Lower leg skin (tissue), 4 donors: Measurements from ENCODE around the gene ASB13. TPM values are rescaled to one million over a fixed set of nuclear protein-coding genes. Genes with fewer than 3 reads are reported as not detected.

Experiments
- DNase-seq, 2 donors: peaks; one replicate each; pipeline ENCODE4 v3.0.0-alpha.2; 2019; ENCODE audit warnings: low spot score in 2 of 2
- H3K4me3 ChIP-seq: fragments of 200-600 bp; sonication (generic); 2 replicates; pipeline ENCODE4 v1.5.1; 2017; ENCODE audit warnings: mild to moderate bottlenecking, low read depth; ENCODE audit not compliant: poor library complexity, severe bottlenecking
- CTCF ChIP-seq, 3 donors: fragments of 450-650 bp; IDR thresholded peaks; one replicate each; pipeline ENCODE4 v1.5.1; 2016; ENCODE audit warnings: antibody characterized with exemption in 3 of 3, mild to moderate bottlenecking in 3 of 3, moderate library complexity in 2 of 3
- POLR2A ChIP-seq, 2 donors: fragments of 450-650 bp; IDR thresholded peaks; one replicate each; pipeline ENCODE4 v1.6.1; 2016 to 2017; ENCODE audit warnings: antibody characterized with exemption in 2 of 2, mild to moderate bottlenecking in 1 of 2, moderate library complexity in 1 of 2
- WGBS, 2 donors: methylation state at CpG; one replicate each; pipeline ENCODE4 v1.1.5; 2018; 5-methylcytosine and 5-hydroxymethylcytosine counted together
- intact Hi-C: fragments of 100-400 bp; cut with DNase I; formaldehyde crosslinking; loops from one replicate; pipeline ENCODE4 v1.15.0; 2023; ENCODE audit warnings: low total_unique reads
- total RNA-seq, 4 donors: library from RNA; depleted of rRNA; stranded (reverse); fragments of >200 nt; gene quantifications; one replicate each; pipeline ENCODE4 v1.1.0, GENCODE V29; 2016

Gene ASB13
- total RNA-seq, 4 donors from 2014 or later = 9.9 to 28.5 (median 18.4) TPM

DNA sequence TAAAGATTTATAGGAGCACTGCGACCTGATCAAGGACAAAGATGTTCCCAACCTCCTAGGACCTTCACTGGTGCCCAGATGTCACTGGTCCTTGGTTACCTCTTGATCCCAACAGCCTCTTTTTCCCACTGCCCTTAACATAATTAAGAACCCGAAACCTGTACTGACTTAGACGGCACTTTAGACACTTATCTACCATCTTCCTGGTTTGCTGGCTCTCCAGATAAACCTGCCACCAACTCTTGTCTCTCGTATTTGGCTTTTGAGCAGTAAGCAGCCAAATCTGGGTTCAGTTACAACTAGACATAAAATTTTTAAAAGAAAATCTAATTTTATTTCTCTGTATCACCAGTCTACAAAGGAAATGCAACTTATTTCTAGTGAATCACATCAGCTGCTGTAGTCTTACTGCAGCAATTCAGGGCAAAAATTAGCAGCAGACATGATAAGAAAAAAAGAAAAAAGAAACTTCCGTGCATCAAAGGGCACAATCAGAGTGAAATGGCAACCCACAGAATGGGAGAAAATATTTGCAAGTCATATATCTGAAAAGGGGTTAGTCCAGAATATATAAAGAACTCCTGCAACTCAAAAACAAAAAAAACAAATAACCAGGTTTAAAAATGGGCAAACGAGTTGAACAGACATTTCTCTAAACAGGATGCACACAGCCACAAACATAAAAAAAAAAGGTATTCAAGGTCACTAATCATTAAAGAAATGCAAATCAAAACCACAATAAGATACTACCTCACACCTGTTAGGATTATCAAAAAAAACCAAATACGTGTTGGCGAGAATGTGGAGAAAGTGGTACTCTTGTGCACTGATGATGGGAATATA is 9.4 kb downstream of the ASB13 start:
- TF ChIP-seq CTCF (IDR thresholded peaks at IDR 0.05) (no peak), POLR2A (IDR thresholded peaks at IDR 0.05) (no peak)
- WGBS, 2 donors = 91 to 92% methylated on average over 8 of the region's 8 CpGs

DNA sequence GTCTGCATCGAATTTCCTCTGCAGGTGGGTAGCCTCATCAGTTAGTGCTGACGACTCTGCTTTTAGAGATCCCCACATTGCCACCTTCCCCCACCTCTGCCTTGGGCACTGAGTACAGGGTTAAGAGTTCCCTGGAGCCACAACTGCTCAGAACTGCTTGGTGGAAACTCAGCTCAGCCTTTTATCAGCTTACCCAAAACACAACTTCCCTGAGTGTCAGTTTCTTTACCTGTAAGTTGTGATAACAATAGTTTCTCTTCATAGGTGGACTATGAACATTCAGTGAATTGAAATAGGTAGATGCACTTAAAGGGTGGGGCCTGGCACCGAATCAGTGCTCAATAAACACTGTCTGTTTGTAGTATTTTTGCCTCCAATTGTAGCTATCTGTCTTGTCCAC is 11.3 kb downstream of the ASB13 start:
- peak in 1 of 2 donors; percentile 6 for DNase-seq
- intact Hi-C loops = loop anchor here (10.0 kb wide), 1 partner anchor 810 kb away; no protein-coding TSS in a partner anchor
- no peak overlapping the region for H3K4me3 ChIP-seq
- no peak for TF ChIP-seq POLR2A (IDR thresholded peaks at IDR 0.05)
- TF ChIP-seq CTCF (IDR thresholded peaks at IDR 0.05) = no peak
- 66 to 68% methylated on average over 3 of the region's 3 CpGs for WGBS, 2 donors

More for the DNA sequence above, 9.4 kb downstream of the ASB13 start:
- intact Hi-C loops = loop anchor here (10.0 kb wide), 1 partner anchor 812 kb away; no protein-coding TSS in a partner anchor
- no peak overlapping the region for H3K4me3 ChIP-seq
- DNase-seq = no peak

- 81 to 83% methylated on average over 10 of the region's 10 CpGs for WGBS, 2 donors
- intact Hi-C loops = loop anchor here (10.0 kb wide), 1 partner anchor 809 kb away; no protein-coding TSS in a partner anchor
- no peak overlapping the region for H3K4me3 ChIP-seq
- TF ChIP-seq POLR2A (IDR thresholded peaks at IDR 0.05) (no peak), CTCF (IDR thresholded peaks at IDR 0.05) (no peak)
- DNase-seq = no peak
These were observed 12.1 kb downstream of the ASB13 start for GRCh38 chr10:5654218-5654755.

DNA sequence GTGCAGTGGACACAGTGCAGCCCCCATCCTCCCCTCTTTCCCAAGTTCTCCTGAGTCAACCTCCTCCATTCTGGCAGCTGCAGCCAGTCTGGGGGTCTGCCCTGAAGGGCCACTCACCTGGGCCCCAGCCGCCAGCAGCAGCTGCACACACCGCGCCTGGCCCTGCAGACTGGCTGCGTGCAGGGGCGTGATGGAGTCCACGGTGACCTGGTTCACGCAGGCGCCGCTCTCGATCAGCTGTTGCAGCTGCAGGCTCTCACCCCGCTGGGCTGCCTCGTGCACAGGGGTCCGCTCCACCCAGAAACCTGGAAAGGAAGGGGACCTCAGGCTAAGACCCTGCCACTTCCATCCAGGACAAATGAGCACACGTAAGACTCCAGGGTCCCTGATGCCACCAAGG is 13.6 kb downstream of the ASB13 start:
- WGBS, 2 donors = 93 to 98% methylated on average over 12 to 14 of the region's 14 CpGs
- DNase-seq = no peak
- intact Hi-C loops = loop anchor here (10.0 kb wide), 1 partner anchor 808 kb away; no protein-coding TSS in a partner anchor

GRCh38 chr10:5651388-5651764 is 15.0 kb downstream of the ASB13 start:
- H3K4me3 ChIP-seq = no peak overlapping the region
- no peak for DNase-seq
- TF ChIP-seq CTCF (IDR thresholded peaks at IDR 0.05) (no peak), POLR2A (IDR thresholded peaks at IDR 0.05) (no peak)
- WGBS, 2 donors = 93 to 94% methylated on average over 11 of the region's 11 CpGs
- intact Hi-C loops = loop anchor here (10.0 kb wide), 1 partner anchor 807 kb away; no protein-coding TSS in a partner anchor

More for the DNA sequence above, 13.6 kb downstream of the ASB13 start:
- no peak overlapping the region for H3K4me3 ChIP-seq
- no peak for TF ChIP-seq POLR2A (IDR thresholded peaks at IDR 0.05)
- no peak for TF ChIP-seq CTCF (IDR thresholded peaks at IDR 0.05)
